WTC11 (cell line): ENCODE results near the gene RAMP3. TPM values are rescaled to one million over a fixed set of nuclear protein-coding genes. Genes with fewer than 3 reads are reported as not detected.

ENCODE experiments used
- ATAC-seq: fragments of 200-7000 bp; cut with Tn5 transposase; 2 replicates; pipeline ENCODE4 v1.10.0; 2021; ENCODE audit warnings: mild to moderate bottlenecking, moderate library complexity
- CTCF ChIA-PET: fragments of 300-600 bp; sonication (Branson Sonifier 250); formaldehyde crosslinking; loops from one replicate; lab custom pipeline; 2021; ENCODE audit warnings: antibody characterized with exemption; lab: Charles Lee
- POLR2A ChIA-PET: fragments of 350-600 bp; sonication (Branson Sonifier 250); formaldehyde crosslinking; loops from one replicate; lab custom pipeline; 2021; ENCODE audit warnings: antibody characterized with exemption; lab: Charles Lee
- DNase-seq: peaks from one replicate; pipeline ENCODE4 v3.0.0; 2021; ENCODE audit warnings: low spot score
- H3K27ac Mint-ChIP-seq: 2 replicates; pipeline ENCODE4 v1.8.0; 2021; ENCODE audit warnings: mixed read lengths
- H3K27me3 Mint-ChIP-seq: 2 replicates; pipeline ENCODE4 v1.8.0; 2021; ENCODE audit warnings: low read depth, mild to moderate bottlenecking, moderate library complexity, mixed read lengths
- H3K36me3 Mint-ChIP-seq: 2 replicates; pipeline ENCODE4 v1.8.0; 2021; ENCODE audit warnings: mixed read lengths
- H3K4me1 Mint-ChIP-seq: 2 replicates; pipeline ENCODE4 v1.8.0; 2022; ENCODE audit warnings: mixed read lengths
- H3K4me3 Mint-ChIP-seq: 2 replicates; pipeline ENCODE4 v1.8.0; 2021; ENCODE audit warnings: mild to moderate bottlenecking, moderate library complexity, mixed read lengths
- H3K9me3 Mint-ChIP-seq: 2 replicates; pipeline ENCODE4 v1.8.0; 2021; ENCODE audit warnings: mixed read lengths
- AFF4 ChIP-seq: sonication (generic); formaldehyde crosslinking; IDR thresholded peaks from 2 replicates; pipeline ENCODE4 v1.8.1; 2023; ENCODE audit warnings: mild to moderate bottlenecking, missing genetic modification reagents, borderline replicate concordance
- ATF6 ChIP-seq: sonication (generic); formaldehyde crosslinking; IDR thresholded peaks from 2 replicates; pipeline ENCODE4 v1.8.1; 2023; ENCODE audit warnings: mild to moderate bottlenecking, missing genetic modification reagents
- CBFB ChIP-seq: sonication (generic); formaldehyde crosslinking; IDR thresholded peaks from 2 replicates; pipeline ENCODE4 v1.8.1; 2022; ENCODE audit warnings: mild to moderate bottlenecking, low read depth, missing genetic modification reagents
- CREB1 ChIP-seq: sonication (generic); formaldehyde crosslinking; IDR thresholded peaks from 2 replicates; pipeline ENCODE4 v1.8.0; 2023; ENCODE audit warnings: mild to moderate bottlenecking, missing genetic modification reagents
- CREM ChIP-seq: sonication (generic); formaldehyde crosslinking; IDR thresholded peaks from 2 replicates; pipeline ENCODE4 v1.8.1; 2022; ENCODE audit warnings: mild to moderate bottlenecking, missing genetic modification reagents, moderate library complexity
- ETV6 ChIP-seq: sonication (generic); formaldehyde crosslinking; IDR thresholded peaks from 2 replicates; pipeline ENCODE4 v1.8.1; 2022; ENCODE audit warnings: mild to moderate bottlenecking, missing genetic modification reagents
- FOXJ3 ChIP-seq: sonication (generic); formaldehyde crosslinking; IDR thresholded peaks from 2 replicates; pipeline ENCODE4 v1.9.0; 2021; ENCODE audit warnings: missing genetic modification reagents, mild to moderate bottlenecking, borderline replicate concordance
- FOXP1 ChIP-seq: sonication (generic); formaldehyde crosslinking; IDR thresholded peaks from 2 replicates; pipeline ENCODE4 v1.8.0; 2022; ENCODE audit warnings: missing genetic modification reagents, mild to moderate bottlenecking, moderate library complexity, borderline replicate concordance
- GABPB1 ChIP-seq: sonication (generic); formaldehyde crosslinking; IDR thresholded peaks from 2 replicates; pipeline ENCODE4 v1.8.1; 2023; ENCODE audit warnings: mild to moderate bottlenecking, missing genetic modification reagents
- IRF1 ChIP-seq: sonication (generic); formaldehyde crosslinking; IDR thresholded peaks from 2 replicates; pipeline ENCODE4 v1.8.0; 2023; ENCODE audit warnings: missing genetic modification reagents
- IRF2 ChIP-seq: sonication (generic); formaldehyde crosslinking; IDR thresholded peaks from 2 replicates; pipeline ENCODE4 v1.8.0; 2022; ENCODE audit warnings: low read depth, missing genetic modification reagents, borderline replicate concordance
- MAX ChIP-seq: sonication (generic); formaldehyde crosslinking; IDR thresholded peaks from 2 replicates; pipeline ENCODE4 v1.8.0; 2022; ENCODE audit warnings: mild to moderate bottlenecking, missing genetic modification reagents
- MYBL2 ChIP-seq: sonication (generic); formaldehyde crosslinking; IDR thresholded peaks from 2 replicates; pipeline ENCODE4 v1.8.1; 2023; ENCODE audit warnings: mild to moderate bottlenecking, moderate library complexity, missing genetic modification reagents
- NFATC4 ChIP-seq: fragments of 250-450 bp; sonication (Bioruptor Pico); IDR thresholded peaks from 2 replicates; pipeline ENCODE4 v1.9.0; 2021; ENCODE audit warnings: mild to moderate bottlenecking
- TEAD4 ChIP-seq: sonication (generic); formaldehyde crosslinking; IDR thresholded peaks from 2 replicates; pipeline ENCODE4 v1.8.0; 2022; ENCODE audit warnings: mild to moderate bottlenecking, missing genetic modification reagents
- ZNF138 ChIP-seq: sonication (generic); formaldehyde crosslinking; conservative IDR thresholded peaks from 2 replicates; pipeline ENCODE4 v1.8.1; 2022; ENCODE audit warnings: mild to moderate bottlenecking, moderate library complexity, missing genetic modification reagents
- ZNF317 ChIP-seq: sonication (generic); formaldehyde crosslinking; IDR thresholded peaks from 2 replicates; pipeline ENCODE4 v1.8.1; 2023; ENCODE audit warnings: low read depth, mild to moderate bottlenecking, moderate library complexity, missing genetic modification reagents, borderline replicate concordance
- ZNF416 ChIP-seq: fragments of 250-450 bp; sonication (Bioruptor Pico); IDR thresholded peaks from 2 replicates; pipeline ENCODE4 v1.9.0; 2021; ENCODE audit warnings: mild to moderate bottlenecking, inconsistent platforms
- total RNA-seq: library from RNA; stranded (reverse); gene quantifications from 3 replicates; pipeline ENCODE4 v1.2.3, GENCODE V29; 2021
- TF ChIP-seq, protein P1 (sequence below): fragments of 250-450 bp; sonication (Bioruptor Pico); IDR thresholded peaks from 2 replicates; pipeline ENCODE4 v1.9.0; 2021; ENCODE audit warnings: mild to moderate bottlenecking
- TF ChIP-seq, protein P2 (sequence below): sonication (generic); formaldehyde crosslinking; IDR thresholded peaks from 2 replicates; pipeline ENCODE4 v1.8.1; 2023; ENCODE audit warnings: mild to moderate bottlenecking, missing genetic modification reagents, moderate library complexity

Gene RAMP3
- total RNA-seq, 1 experiment from 2014 or later: 0.85 TPM

DNA sequence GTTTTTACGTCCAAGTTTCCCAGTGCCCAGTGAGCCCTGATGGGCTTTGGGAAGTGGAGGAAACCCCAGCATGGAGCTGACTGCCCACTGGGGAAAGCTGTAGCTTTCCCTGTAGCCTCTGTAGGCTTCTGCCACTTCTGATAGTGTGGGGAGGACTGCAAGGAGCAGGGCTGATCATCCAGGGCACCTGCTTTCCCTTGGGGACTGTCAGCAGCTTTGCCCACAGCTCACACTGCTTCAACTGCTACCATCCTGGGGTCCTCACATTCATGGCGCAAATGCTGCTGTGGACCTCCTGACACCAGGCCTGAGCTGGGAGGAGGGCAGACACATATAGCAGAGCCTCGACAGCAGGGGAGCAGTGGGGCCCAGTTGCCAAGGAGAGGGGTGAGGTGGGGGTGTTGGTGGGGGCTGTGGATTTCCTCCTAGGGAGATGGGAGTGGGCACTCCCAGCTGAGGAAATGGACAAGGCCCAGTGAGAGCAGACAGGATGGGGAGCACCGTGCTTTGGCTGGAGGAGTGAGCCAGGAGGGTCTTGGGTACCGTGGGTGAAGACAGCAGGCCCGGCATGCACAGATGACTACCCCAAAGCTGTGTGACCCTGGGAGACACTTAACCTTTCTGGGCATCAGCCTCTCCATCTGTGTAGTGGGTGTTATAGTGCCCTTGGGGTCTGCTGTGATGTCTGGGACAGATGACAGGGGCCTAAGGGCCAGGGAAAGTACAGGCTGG lies 16.2 kb downstream of the RAMP3 start:
- DNase-seq (no peak), ATAC-seq (no peak)
- Mint-ChIP-seq H3K4me1 (no peaks in the 10 kb centered on the region), H3K27me3 (peaks cover 5% of the 10 kb centered on the region), H3K4me3 (no peak overlapping the region), H3K9me3 (no peaks in the 10 kb centered on the region), H3K27ac (no peak overlapping the region), H3K36me3 (no peaks in the 10 kb centered on the region)
- CTCF ChIA-PET: no interaction called here
- no peak for TF ChIP-seq ZNF317
- POLR2A ChIA-PET: no interaction called here

- no peak for DNase-seq
- no peak for ATAC-seq
- H3K4me1 Mint-ChIP-seq: no peaks in the 10 kb centered on the region
- ChIA-PET CTCF (no interaction called here), POLR2A (no interaction called here)
- TF ChIP-seq ZNF138 (no peak), FOXJ3 (CRISPR knock-in tag) (no peak), MAX (CRISPR knock-in tag) (no peak), ATF6 (CRISPR knock-in tag) (no peak), IRF2 (CRISPR knock-in tag) (no peak), ZNF317 (no peak), GABPB1 (no peak), NFATC4 (CRISPR knock-in tag) (no peak), CREB1 (CRISPR knock-in tag) (no peak), CREM (CRISPR knock-in tag) (no peak), IRF1 (CRISPR knock-in tag) (no peak), MYBL2 (CRISPR knock-in tag) (no peak), AFF4 (CRISPR knock-in tag) (no peak), ETV6 (CRISPR knock-in tag) (no peak), ZNF416 (CRISPR knock-in tag) (no peak), FOXP1 (no peak), TEAD4 (CRISPR knock-in tag) (no peak), CBFB (CRISPR knock-in tag) (no peak)
- TF ChIP-seq, protein P1, sequence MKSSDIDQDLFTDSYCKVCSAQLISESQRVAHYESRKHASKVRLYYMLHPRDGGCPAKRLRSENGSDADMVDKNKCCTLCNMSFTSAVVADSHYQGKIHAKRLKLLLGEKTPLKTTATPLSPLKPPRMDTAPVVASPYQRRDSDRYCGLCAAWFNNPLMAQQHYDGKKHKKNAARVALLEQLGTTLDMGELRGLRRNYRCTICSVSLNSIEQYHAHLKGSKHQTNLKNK (CRISPR knock-in tag): no peak
- TF ChIP-seq, protein P2, sequence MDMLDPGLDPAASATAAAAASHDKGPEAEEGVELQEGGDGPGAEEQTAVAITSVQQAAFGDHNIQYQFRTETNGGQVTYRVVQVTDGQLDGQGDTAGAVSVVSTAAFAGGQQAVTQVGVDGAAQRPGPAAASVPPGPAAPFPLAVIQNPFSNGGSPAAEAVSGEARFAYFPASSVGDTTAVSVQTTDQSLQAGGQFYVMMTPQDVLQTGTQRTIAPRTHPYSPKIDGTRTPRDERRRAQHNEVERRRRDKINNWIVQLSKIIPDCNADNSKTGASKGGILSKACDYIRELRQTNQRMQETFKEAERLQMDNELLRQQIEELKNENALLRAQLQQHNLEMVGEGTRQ (CRISPR knock-in tag): no peak
- no peaks in the 10 kb centered on the region for H3K36me3 Mint-ChIP-seq
- H3K9me3 Mint-ChIP-seq: no peaks in the 10 kb centered on the region
- no peak overlapping the region for H3K4me3 Mint-ChIP-seq
- no peak overlapping the region for H3K27ac Mint-ChIP-seq
- peaks cover 5% of the 10 kb centered on the region for H3K27me3 Mint-ChIP-seq
Observed at GRCh38 chr7:45174328-45174610, 16.7 kb downstream of the RAMP3 start.
